A549 treated with CpdA at 1 μM for 4 hours (cell line): ENCODE data around the gene LCE3A. TPM values are rescaled to one million over a fixed set of nuclear protein-coding genes. Genes with fewer than 3 reads are reported as not detected.

Experiments used
- total RNA-seq: library from RNA; stranded (reverse); fragments of 200-300 nt; extraction: Qiagen RNA extraction; gene quantifications from 5 replicates; pipeline ENCODE4 v1.2.3, GENCODE V29; 2022; ENCODE audit warnings: low read depth

Gene LCE3A
- total RNA-seq = not detected in 5 replicates

GRCh38 chr1:152622803-152623202 is at the start of gene LCE3A:
TSS of gene LCE3A (minus strand) at chr1:152623103. CDS start at chr1:152623103, 0 bp downstream.

GRCh38 chr1:152663098-152663497 is 40.2 kb upstream of the LCE3A start, which contains the start of gene LCE2D:
TSS of gene LCE2D (plus strand) at chr1:152663380. CDS start at chr1:152664106, 726 bp downstream.

GRCh38 chr1:152613511-152613910 is 9.4 kb downstream of the LCE3A start, which contains the start of gene LCE3B:
TSS of gene LCE3B (plus strand) at chr1:152613811. CDS start at chr1:152613811, 0 bp downstream.

GRCh38 chr1:152599934-152600333 is 23.0 kb downstream of the LCE3A start, which contains the start of gene LCE3C:
TSS of gene LCE3C (plus strand) at chr1:152600234. CDS start at chr1:152600732, 498 bp downstream.

GRCh38 chr1:152580433-152580832 is 42.5 kb downstream of the LCE3A start, which contains the start of gene LCE3D:
TSS of gene LCE3D (minus strand) at chr1:152580516. CDS start at chr1:152579936, 580 bp downstream.

Other genes starting within 250 kb of the LCE3A start
- gene CRNN, start 208.8 kb downstream of the LCE3A start, total RNA-seq = not detected in 5 replicates
- gene LCE5A, start 112.3 kb downstream of the LCE3A start, total RNA-seq = 0.18 TPM in 1 of 5 replicates, not detected in the others
- gene CRCT1, start 108.6 kb downstream of the LCE3A start, total RNA-seq = 0.24 to 0.57 TPM (median 0.48 TPM) in 3 of 5 replicates, not detected in the others
- not detected in 5 replicates for gene LCE3E, start 56.3 kb downstream of the LCE3A start, total RNA-seq
- gene LCE3D, start 42.6 kb downstream of the LCE3A start, total RNA-seq = 0.34 to 0.80 TPM (median 0.59 TPM) in 5 replicates
- not detected in 5 replicates for gene LCE3C, start 22.9 kb downstream of the LCE3A start, total RNA-seq
- not detected in 5 replicates for gene LCE3B, start 9.3 kb downstream of the LCE3A start, total RNA-seq
- not detected in 5 replicates for gene LCE2D, start 40.3 kb upstream of the LCE3A start, total RNA-seq
- not detected in 5 replicates for gene LCE2C, start 52.2 kb upstream of the LCE3A start, total RNA-seq
- not detected in 5 replicates for gene LCE2B, start 63.0 kb upstream of the LCE3A start, total RNA-seq
- gene LCE2A, start 75.2 kb upstream of the LCE3A start, total RNA-seq = not detected in 5 replicates
- not detected in 5 replicates for gene LCE4A, start 85.1 kb upstream of the LCE3A start, total RNA-seq
- gene KPRP, start 134.9 kb upstream of the LCE3A start, total RNA-seq = not detected in 5 replicates
- not detected in 5 replicates for gene LCE1F, start 152.0 kb upstream of the LCE3A start, total RNA-seq
- gene LCE1E, start 163.2 kb upstream of the LCE3A start, total RNA-seq = not detected in 5 replicates
- gene LCE1D, start 173.6 kb upstream of the LCE3A start, total RNA-seq = not detected in 5 replicates
- gene LCE1C, start 183.5 kb upstream of the LCE3A start, total RNA-seq = not detected in 5 replicates
- gene LCE1B, start 188.9 kb upstream of the LCE3A start, total RNA-seq = not detected in 5 replicates
- gene LCE1A, start 204.4 kb upstream of the LCE3A start, total RNA-seq = not detected in 5 replicates
- gene LCE6A, start 219.8 kb upstream of the LCE3A start, total RNA-seq = not detected in 5 replicates
- gene LCE7A, start 236.9 kb upstream of the LCE3A start, total RNA-seq = not detected in 5 replicates